Tibial nerve (tissue), 4 donors: Measurements from ENCODE around the gene KRTAP5-11.
"Not testable (repeated sequence)": the region's sequence is repeated elsewhere in the genome, so short reads cannot be mapped to it uniquely, and the experiment has no call there.

Experiments
- CTCF ChIP-seq, 5 experiments: fragments of 200-600 bp in 3 of 5; fragments of 450-650 bp in 2 of 5; sonication (generic) in 3 of 5; IDR thresholded peaks; one replicate each; pipeline ENCODE4 v1.5.1; 2016 to 2019; ENCODE audit warnings: antibody characterized with exemption in 5 of 5, mild to moderate bottlenecking in 3 of 5, moderate library complexity in 2 of 5
- EP300 ChIP-seq, 2 donors: sonication (generic); formaldehyde crosslinking; IDR thresholded peaks; one replicate each; pipeline ENCODE4 v1.6.1; 2017; ENCODE audit warnings: antibody characterized with exemption in 2 of 2, mild to moderate bottlenecking in 1 of 2
- POLR2A ChIP-seq, 2 donors: fragments of 450-650 bp; IDR thresholded peaks; one replicate each; pipeline ENCODE4 v1.6.1; 2017; ENCODE audit warnings: antibody characterized with exemption in 2 of 2, mild to moderate bottlenecking in 2 of 2, moderate library complexity in 2 of 2

- TF ChIP-seq CTCF, POLR2A, EP300 (IDR thresholded peaks at IDR 0.05): not testable (repeated sequence)
Measured at GRCh38 chr11:71614366-71614917, 31.8 kb upstream of the KRTAP5-11 start.
